GM19372 (cell line): ENCODE results near the gene RMND5B.

ENCODE experiments used
- ATAC-seq: cut with Tn5 transposase; IDR thresholded peaks from one replicate; pipeline ENCODE4 v1.9.1; 2021; ENCODE audit warnings: mild to moderate bottlenecking, low read depth, moderate library complexity; ENCODE audit not compliant: unreplicated experiment

The RMND5B gene

GRCh38 chr5:178113141-178113787, 17.6 kb upstream of the RMND5B start, which contains the start of gene N4BP3:
N4BP3 (plus strand) TSS chr5:178113532; CDS start chr5:178119584, 6,052 bp downstream.
- peak; percentile 54 for ATAC-seq

- ATAC-seq = no peak
These were observed 16.9 kb upstream of the RMND5B start for GRCh38 chr5:178113841-178114324.

- no peak for ATAC-seq
These were observed 16.3 kb upstream of the RMND5B start for GRCh38 chr5:178114325-178115135.

GRCh38 chr5:178115136-178115813, 15.5 kb upstream of the RMND5B start:
- no peak for ATAC-seq

GRCh38 chr5:178115814-178116142, 15.0 kb upstream of the RMND5B start:
- ATAC-seq = no peak

GRCh38 chr5:178116143-178116885, 14.5 kb upstream of the RMND5B start:
- ATAC-seq = no peak

- no peak for ATAC-seq
These were observed 12.7 kb upstream of the RMND5B start for GRCh38 chr5:178117923-178118701.

- ATAC-seq = no peak
These were observed 10.8 kb upstream of the RMND5B start for GRCh38 chr5:178119915-178120606.

- ATAC-seq = peak; percentile 88
These were observed 10.0 kb upstream of the RMND5B start for GRCh38 chr5:178120607-178121357.

- no peak for ATAC-seq
These were observed 9.2 kb upstream of the RMND5B start for GRCh38 chr5:178121391-178122276.

GRCh38 chr5:178122346-178122745, 8.5 kb upstream of the RMND5B start:
- no peak for ATAC-seq

GRCh38 chr5:178123094-178123965, 7.5 kb upstream of the RMND5B start:
- ATAC-seq = no peak

GRCh38 chr5:178123966-178124925, 6.6 kb upstream of the RMND5B start:
- ATAC-seq = no peak

GRCh38 chr5:178125253-178125906, 5.4 kb upstream of the RMND5B start:
- no peak for ATAC-seq

- no peak for ATAC-seq
These were observed 4.3 kb upstream of the RMND5B start for GRCh38 chr5:178126556-178126955.
